ENCODE results near the gene RPTOR.

Gene RPTOR

GRCh38 chr17:80924111-80924806, 379.6 kb downstream of the RPTOR start:
- no peak for DNase-seq

- DNase-seq, result no peak
Observed at GRCh38 chr17:80924807-80925610, 380.4 kb downstream of the RPTOR start.

GRCh38 chr17:80925688-80926335, 381.2 kb downstream of the RPTOR start:
- DNase-seq, result no peak

DNA sequence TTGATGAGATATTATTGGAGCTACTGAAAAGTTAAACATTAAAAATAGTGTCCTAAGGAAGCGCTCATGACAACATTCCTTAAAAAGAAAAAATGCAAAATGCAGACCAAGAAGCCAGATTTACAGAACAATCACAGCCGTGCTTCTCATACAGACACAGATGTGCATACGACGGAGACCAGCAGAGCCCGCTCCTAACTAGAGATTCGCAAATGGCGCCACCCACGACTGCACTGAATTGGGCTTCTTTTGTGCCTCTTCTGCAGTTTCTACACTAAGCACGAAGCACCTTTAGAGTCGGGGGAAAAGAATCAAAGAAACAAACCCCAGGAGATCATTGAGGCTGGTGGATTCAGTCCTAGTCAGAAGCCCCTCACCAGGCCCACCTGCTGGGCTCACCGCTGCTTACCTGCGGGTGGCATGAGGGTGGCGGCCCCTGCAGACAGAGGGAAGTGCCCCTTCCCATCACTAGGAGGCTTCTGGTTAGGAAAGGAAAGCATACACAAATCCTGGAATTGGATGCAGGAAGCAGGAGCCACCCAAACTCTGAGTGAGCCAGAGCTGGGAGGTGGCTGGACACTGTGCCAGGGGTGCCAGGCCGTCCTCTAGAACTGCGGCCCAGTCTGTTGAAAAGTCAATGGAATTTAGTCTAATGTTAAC, 382.1 kb downstream of the RPTOR start:
- DNase-seq, result no peak

GRCh38 chr17:80927791-80928216, 383.2 kb downstream of the RPTOR start:
- no peak for DNase-seq

DNA sequence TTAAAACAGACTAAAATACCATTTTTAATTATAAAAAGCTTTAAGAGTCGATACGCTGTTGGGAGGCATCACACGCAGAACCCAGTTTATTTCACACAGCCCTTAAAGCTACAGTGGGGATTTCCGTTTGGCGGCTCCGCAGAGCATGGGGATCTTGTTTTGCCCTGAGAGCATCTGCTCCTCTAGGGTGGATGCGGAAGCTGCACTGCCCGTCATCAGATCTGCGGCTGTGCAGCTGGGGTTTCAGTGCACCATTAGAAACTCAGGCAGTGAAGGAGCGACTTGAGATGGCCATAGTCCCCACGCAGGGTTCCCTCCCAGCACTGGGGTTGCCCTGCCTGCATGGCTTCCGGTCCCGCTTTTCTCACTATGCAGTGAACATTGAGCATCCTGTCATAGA, 384.8 kb downstream of the RPTOR start:
- no peak for DNase-seq

DNA sequence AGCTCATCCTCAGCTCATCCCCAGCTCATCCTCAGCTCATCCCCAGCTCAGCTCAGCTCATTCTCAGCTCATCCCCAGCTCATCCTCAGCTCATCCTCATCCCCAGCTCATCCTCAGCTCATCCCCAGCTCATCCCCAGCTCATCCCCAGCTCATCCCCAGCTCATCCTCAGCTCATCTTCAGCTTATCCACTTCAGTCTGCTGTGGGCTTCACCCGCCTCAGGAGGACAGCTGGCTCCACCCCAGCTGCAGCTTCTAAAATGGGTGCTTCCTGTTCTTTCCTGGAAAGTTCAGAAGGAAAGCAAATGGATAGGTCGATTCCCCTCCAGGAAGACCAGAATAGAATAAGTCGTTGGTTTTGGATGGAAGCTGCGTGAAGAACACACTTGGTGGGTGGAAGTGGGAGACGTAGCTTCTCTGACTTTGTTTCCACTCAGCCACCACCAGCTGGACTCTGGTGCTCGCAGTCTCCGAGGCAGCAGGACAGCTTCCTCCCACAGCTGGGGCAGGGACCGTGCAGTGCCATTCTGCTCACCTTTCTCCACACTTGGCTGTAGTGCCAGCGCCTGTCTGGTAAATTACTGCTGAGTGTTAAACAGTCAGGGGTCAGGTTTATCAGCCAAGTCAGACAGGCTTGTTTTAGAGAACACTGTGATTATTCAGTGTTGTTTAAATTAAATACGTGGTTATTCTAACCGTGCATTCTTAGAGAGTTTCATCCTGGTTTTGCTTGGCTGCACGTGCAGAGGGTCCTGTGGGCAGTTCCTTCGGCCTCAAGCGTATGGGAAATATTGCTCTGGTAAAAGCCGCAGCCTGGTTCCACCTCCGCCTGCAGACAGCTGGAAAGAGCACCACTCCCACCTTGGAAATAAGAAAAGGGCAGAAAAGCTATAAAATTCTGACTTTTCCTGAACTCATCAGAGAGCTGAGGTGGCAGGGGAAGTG, 386.0 kb downstream of the RPTOR start:
- DNase-seq, result no peak

- DNase-seq, result no peak
Observed at GRCh38 chr17:80931421-80932265, 387.0 kb downstream of the RPTOR start.

DNA sequence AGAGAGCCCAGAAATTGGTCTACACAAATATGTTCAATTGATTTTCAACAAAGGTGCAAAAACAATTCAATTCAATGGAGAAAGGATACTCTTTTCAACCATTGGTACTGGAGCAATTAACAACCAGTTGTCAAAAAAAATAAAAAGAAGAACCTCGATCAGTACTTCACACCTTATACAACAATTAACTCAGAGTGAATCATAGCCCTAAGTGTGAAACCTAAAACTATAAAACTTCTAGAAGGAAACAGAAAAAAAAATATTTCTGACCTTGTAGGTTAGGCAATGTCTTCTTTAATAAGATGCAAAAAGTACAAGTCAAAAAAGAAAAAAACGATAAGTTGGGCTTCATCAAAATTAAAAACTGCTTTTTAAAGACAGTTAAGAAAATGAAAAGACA, 390.9 kb downstream of the RPTOR start:
- DNase-seq, result no peak

- DNase-seq, result no peak
Observed at GRCh38 chr17:80936218-80936617, 391.6 kb downstream of the RPTOR start.

GRCh38 chr17:80936723-80937122, 392.1 kb downstream of the RPTOR start:
- DNase-seq, result no peak

DNA sequence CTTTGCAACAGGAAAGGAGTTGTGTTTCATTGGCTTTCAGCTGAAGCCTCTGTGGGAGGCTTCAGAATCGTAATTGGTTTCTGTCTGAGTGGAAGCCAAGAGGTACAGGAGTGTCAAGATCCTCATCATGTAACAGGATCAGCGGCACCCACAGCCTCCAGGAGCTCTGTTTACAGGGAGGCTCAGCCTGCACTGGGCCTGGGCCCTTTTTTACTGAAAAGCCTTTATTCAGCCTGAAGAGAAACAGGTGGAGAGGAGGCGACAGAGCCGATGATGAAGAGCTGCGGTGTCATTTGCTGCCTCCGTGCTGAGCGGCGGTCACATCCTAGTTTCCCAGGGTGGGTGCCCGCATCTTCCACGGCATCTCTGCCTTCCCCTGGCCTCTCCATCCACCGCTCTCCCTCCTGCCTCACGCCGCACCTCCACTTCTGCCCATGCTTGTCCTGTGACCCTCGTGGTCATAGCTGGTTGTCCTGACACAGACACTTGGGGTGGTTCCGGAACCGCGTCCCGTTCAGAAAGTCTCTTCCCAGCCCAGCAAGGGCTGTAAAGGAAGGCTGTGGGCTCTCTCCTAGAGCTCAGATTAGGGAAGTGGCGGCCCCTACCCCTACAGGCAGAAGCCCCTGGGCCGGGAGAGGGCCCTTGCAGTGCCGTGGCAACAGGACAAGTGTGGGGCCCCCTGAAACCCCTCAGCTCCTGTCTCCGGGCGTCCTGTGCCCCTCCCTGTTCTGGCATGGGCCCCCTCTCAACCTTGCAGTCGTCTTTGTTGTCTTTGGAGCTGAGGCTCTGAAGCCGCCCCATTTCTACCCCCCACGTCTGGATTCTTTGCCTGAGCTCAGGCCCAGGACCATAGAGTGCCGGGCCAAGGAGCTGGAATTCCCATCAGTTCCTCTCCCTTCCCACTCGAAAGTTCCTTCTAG, 393.1 kb downstream of the RPTOR start:
- DNase-seq, result no peak

GRCh38 chr17:80938556-80938955, 393.9 kb downstream of the RPTOR start:
- peak in 1 of 2 donors; percentile 55 for DNase-seq

DNA sequence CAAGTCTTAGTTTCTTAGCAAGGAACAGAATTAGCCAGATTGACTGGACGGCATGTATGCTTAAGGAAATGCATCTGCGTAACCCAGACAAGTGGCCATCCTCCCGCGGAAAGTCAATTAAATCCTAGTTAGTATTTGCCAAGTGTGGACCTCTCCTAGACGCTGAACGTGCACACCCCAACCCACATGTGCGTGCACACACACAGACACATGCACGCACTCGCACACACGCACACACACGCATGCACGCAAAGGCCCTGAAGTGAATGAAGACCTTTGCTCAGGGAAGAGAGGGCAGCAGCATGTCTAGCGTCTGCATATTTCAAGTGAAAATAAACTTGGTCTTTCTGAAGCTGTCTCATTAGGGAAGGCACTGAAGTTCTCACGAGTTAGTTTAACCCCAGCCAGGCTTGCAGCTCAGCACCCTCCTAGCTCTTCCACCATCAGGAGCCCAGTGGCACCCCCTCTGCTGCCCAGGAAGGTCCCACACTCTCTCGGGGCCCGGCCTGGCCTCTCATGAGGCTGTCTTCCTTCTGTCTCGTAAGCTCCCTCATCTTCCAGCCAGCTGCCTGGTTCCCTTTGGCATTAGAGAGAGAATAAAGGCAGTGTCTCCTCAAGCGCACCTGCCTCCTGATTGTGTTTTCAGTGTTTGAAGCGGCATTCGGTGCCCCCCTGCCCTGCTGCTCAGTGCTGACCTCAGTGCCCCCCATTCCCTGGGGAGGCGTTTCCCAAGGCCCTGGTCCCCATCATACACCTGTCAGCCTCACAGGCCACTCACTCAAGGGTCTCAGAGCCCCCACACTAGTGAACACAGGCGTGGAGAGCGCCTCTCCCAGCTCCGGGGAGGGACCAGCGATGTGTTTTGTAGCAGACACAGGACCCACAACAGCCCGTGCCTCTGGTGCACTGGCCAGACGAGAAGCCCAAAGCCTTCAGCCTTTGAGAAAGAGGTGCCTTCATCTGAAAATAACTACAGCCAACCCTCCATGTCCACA, 394.8 kb downstream of the RPTOR start:
- no peak for DNase-seq

DNA sequence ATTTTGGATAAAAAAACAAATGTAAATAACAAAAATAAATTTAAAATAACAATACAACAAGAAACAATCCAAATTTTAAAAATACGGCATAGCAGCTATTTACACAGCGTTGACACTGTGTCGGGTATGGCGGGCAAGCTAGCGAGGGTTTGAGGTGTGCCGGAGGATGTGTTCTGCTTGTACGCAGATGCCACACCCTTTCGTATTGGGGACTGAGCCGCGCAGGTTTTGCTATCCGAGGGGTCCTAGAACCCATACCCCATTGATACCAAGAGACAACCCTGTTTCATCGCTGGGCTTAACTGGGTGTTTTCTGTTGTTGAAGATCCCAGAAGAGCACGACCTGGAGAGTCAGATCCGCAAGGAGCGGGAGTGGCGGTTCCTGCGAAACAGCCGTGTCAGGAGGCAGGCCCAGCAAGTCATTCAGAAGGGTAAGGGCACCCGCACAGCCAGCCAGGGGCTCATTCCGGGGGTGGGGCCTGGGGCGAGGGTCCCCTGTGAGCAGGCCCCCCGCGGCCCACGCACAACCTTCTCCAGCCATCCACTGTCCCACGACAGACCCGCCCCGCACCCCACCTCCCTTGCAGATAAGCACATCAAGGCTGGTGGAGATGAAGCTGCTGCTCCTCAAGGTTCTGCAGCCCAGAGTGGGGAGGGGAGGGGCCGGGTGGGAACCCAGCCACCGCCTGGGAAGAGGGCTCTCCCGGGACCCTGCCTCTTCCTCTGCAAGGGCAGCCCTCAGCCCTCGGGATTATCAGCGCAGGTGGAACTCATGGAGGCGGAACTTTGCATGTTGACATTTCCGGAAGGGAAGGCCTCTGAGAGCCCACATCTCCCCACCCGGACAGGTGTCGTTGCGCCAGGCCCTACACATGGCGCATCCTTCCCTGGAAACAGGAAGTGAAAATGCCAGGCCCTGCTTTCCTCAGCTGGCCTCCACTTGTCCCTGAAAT, 395.8 kb downstream of the RPTOR start:
- DNase-seq, result no peak

- no peak for DNase-seq
Observed at GRCh38 chr17:80941171-80941570, 396.5 kb downstream of the RPTOR start.

DNA sequence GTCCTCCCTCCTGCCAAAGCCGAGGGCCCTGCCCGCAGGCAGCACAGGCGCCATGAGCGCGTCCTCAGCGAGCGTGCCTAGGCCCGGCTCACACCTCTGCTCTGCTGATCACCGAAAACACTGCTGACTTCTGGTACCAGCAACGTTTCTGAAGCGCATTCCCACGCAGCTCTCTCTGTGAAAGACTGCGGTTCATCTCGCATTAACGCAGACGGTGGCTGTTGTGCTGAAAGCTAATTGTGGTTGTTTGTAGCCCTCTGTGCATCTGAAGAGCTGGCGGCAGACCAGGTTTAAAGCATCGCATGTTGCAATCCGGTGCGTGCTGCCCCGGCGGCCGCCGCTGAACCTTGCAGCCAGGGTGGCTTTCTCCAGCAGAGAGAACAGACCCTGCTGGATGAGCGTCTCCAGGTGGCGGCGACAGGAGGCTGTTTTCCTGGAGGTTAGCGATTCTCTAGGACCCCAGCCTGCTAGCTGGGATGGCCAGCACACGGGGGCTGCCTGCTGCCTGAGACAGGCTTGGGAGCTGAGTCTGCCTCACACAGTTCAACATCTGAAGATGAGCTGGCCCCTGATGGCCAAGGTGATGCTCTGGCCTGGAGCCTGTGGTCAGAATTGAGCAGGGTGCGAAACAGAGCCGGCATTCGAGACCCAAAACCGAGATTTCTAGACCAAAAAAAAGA, 397.2 kb downstream of the RPTOR start:
- DNase-seq, result no peak
